SW 1271 (cell line): ENCODE measurements around the gene EVC2.

Experiments used
- DNase-seq, 2 experiments: peaks; one replicate each; lab custom pipeline; 2025; lab: John Stamatoyannopoulos, UW

Gene EVC2

GRCh38 chr4:5708449-5709206 lies at the start of gene EVC2:
TSS of gene EVC2 (minus strand) at chr4:5708559. CDS start at chr4:5708513, 46 bp downstream.
- DNase-seq, result no peak

- no peak for DNase-seq
These were observed 49.6 kb upstream of the EVC2 start for GRCh38 chr4:5757954-5758353.

DNA sequence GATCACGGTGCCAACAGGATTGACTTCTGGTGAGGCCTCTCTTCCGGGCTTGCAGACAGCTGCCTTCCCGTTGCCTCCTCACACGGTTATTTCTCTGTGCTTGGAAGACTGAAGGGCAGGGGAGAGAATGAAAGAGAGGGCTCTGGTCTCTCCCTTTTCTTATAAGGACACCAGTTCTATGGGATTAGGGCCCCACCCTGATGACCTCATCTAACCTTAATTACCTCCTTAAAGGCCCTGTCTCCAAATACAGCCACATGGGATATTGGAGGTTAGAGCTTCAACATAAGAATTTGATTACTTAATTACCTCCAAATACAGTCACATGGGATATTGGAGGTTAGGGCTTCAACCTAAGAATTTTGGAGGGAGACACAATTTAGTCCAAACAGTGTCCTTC lies 49.2 kb upstream of the EVC2 start:
- no peak for DNase-seq

- no peak for DNase-seq
These were observed 48.7 kb upstream of the EVC2 start for GRCh38 chr4:5757091-5757490.

- no peak for DNase-seq
These were observed 47.9 kb upstream of the EVC2 start for GRCh38 chr4:5756271-5756670.

- no peak for DNase-seq
These were observed 47.3 kb upstream of the EVC2 start for GRCh38 chr4:5755679-5756078.

- DNase-seq, result no peak
These were observed 46.8 kb upstream of the EVC2 start for GRCh38 chr4:5755161-5755560.

DNA sequence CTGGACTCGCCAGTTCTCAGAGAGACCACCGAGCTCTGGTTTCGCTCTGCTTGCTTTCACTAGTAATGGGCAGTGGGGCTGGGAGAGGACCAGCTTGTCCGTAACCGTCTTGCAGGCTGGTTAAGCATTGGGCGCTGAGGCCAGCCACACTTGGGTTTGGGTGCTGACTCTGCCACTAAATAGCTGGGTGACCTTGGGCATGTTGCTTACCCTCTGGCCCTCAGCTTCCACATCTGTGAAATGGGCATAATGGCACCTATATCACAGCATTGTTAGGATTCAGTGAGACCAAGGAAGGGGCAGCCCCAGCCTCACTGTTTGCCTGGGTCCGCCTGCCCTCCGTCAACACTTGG lies 46.1 kb upstream of the EVC2 start:
- DNase-seq, result no peak

GRCh38 chr4:5753766-5754528 lies 45.6 kb upstream of the EVC2 start:
- peak; percentile 17 to 43 for DNase-seq

- no peak for DNase-seq
These were observed 45.0 kb upstream of the EVC2 start for GRCh38 chr4:5753366-5753765.

DNA sequence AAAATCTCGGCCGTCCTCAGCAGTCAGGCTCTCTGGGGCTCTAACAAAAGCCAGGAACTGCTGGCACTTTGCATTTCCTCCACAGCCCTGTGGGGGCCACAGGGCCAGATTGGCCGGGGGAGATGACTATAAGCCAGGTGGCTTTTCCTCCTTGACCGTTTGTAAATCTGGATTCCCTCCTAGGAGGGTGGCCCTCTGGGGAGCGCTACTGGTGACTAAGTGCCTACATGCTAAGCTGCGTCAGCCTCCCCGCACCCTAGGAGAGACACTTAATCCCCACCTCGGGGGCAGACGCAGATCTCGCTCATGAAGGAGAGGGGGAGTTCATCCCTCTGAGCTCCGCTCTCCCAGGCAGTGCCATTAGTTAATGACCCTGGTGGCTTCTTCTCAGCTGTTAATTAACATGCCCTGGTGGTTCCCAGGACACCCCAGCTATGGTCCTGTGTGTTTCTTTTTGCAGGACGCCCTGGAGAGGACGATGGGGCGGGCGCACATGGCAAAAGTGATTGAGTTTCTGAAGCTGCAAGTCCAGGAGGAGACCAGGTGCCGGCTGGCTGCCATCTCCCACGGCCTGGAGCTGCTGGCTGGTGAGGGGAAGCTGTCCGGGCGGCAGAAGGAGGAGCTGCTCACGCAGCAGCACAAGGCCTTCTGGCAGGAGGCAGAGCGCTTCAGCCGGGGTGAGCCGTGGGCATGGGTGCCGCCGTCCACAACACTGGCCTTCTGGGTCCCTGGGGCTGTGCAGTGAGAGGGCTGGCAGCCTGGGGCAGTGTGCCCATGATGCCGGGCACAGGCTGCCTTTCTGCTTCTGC lies 44.2 kb upstream of the EVC2 start:
- no peak for DNase-seq

DNA sequence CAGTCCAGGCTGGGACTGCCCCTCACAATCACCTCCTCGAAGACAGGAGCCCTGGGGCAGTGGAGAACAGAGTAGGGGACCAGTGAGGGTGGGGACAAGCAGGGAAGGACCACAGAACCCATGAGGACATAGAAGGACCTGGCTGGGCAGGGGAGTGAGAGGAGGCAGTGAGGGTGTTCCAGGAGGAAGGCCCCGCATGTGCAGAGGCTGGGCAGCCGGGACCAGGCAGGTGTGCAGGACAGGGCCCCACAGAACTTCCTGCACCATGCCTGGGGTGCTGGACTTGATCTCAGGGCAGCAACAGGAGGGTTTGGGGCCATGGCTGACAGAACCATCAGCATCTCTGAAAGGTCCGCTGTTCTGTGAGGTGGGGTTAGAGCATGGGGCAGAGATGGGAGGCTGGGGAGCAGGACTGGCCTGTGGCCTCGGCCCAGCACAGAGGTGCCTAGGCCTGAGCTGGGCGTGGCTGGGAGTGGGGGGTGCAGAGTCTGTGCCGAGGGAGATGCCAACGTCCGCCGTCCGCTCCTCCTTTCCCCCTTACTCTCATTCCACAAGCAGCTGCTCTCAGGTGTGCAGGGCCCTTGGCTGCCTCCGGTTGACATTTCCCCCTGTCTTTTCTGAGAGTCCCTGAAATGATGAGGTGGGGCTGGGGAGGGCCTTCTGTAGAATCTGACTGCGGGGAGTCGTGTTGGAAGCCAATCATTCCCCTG lies 43.5 kb upstream of the EVC2 start:
- no peak for DNase-seq

DNA sequence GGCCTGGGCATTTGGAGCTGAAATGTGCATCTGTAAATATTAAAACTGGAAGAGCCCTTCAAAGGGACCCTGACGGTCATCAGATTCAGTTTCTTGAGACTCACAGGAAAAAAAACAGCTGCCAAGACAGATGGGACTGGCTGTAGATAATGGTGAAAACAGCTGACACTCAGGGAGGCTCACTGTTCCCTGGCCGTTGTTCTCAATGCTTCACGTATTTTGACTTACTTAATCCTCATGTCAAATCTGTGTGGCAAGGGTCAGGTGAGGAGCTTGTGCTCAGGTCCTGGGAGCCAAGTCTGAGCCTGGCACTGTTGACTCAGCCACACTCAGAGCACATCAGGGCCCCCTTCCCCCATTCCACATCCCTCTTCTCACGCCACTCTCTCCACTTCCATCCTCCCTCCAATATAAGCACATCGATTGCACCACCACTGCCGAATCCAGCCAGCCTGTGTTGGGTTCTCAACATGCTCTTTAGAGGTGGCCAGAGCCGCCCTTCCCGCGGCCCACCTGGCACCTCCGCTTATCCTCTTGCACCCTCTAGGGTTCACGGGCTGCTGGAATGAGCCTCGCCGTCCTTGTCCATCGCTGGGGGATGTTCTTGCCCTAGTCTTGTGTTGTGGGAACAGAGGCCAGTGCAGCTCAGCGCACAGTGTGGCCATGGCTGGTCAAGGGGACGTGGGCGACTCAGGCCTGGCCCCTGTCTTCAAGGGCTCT lies 42.7 kb upstream of the EVC2 start:
- DNase-seq, result no peak

DNA sequence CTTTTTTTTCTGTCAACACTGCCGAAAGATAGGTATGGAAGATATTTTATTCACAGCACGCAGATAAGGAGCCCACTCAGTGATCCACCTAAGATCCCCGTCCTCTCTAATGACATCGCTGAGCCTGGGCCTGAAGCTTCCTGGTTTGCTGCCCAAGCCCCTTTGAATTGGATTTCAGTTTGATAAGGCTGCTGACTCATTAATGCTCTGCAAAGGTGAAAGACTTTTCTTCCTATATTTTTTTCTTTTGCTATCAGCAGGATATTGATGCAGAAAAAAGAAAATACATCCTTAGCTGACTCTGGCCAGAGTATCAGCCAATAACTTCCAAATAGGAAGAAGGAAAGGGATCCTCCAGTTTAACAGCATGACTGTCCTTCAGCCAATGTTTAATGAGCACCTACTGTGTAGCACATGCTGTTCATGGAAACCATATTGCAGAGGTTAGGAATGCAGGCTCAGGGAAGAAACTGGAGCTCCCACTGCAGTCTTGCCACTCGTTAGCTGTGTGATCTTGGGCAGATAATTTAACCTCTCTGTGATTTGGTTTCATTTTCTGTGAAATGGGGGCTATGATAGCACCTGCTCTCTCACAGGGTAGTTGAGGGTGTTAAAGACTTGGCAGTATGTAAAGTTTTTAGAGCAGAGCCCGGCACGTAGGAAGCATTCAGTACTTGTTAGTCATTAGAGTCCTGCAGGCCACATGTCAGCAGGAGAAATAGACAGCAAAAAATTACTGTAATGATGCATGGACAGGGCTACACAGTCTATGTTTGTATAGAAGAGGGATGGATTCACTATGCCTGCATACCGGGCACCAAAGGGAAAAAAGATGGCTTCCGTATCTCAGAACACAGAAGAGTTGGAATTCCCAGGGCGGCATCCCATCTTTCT lies 41.9 kb upstream of the EVC2 start:
- no peak for DNase-seq

DNA sequence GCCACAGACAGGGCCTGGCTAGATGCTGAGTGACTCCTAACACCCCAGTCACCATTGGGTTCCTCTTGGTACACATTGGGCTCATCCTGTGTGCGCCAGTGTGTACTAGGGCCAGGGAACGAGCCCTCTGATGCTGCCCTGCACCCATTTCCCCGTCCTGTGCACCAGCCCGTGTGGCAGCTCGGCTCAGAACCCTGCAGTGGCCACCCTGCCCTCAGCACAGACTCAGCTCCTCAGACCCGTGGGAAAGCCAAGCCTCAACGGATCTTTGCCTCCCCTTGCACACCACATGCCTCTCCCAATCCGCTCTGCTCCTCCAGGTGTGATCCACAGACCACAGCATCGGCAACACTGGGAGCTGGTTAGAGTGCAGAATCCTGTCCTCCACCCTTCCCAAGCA lies 41.2 kb upstream of the EVC2 start:
- DNase-seq, result no peak

- DNase-seq, result no peak
These were observed 39.5 kb upstream of the EVC2 start for GRCh38 chr4:5747738-5748375.

GRCh38 chr4:5746829-5747737 lies 38.7 kb upstream of the EVC2 start:
- DNase-seq, result no peak

DNA sequence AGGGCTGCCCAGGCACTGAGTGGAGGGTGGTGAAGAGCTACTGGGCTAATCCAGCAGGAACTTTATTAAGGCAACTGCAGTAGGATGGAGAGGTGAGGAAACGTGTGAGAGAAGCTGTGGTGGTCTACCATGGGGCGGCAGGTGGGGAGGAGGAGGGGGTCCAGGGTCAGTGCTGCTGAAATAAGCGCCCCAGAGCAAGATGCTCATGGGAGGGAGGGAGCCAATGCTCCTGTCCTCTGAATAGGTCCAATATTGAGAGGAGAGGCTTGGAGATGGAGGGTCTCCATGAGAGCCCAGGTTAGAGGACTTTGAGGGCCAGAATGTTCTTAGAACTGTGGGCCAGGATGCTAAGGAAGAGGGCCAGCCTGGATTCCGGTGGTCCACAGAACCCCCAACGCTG lies 37.9 kb upstream of the EVC2 start:
- DNase-seq, result no peak

- DNase-seq, result no peak
These were observed 34.6 kb upstream of the EVC2 start for GRCh38 chr4:5742968-5743367.
